GM18870 (cell line): ENCODE measurements around the gene TNXB.
"Not testable (repeated sequence)": the region's sequence is repeated elsewhere in the genome, so short reads cannot be mapped to it uniquely, and the experiment has no call there.

Experiments
- ATAC-seq: cut with Tn5 transposase; IDR thresholded peaks from one replicate; pipeline ENCODE4 v1.9.1; 2021; ENCODE audit warnings: moderate library complexity; ENCODE audit not compliant: unreplicated experiment

Gene TNXB

DNA sequence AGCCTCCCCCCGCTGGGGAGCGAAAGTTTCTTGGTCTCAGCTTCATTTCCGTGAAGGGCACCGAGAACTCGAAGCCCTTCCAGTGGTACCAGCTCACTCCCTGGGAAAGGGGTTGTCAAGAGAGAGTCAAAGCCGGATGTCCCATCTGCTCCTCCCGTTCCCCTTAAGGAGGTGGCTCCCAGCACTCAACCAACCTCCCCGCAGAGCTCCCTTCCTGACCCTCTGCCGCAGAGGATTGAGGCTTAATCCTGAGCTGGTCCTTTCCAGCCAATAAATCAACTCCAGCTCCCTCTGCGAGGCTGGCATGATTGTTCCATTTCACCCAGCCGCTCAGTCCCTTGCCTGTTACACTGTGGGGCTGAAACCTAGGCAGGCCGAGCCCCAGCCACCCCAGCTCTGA is 100.5 kb downstream of the TNXB start:
- not testable (repeated sequence) for ATAC-seq

GRCh38 chr6:32008037-32008436 is 101.1 kb downstream of the TNXB start:
- ATAC-seq = not testable (repeated sequence)

DNA sequence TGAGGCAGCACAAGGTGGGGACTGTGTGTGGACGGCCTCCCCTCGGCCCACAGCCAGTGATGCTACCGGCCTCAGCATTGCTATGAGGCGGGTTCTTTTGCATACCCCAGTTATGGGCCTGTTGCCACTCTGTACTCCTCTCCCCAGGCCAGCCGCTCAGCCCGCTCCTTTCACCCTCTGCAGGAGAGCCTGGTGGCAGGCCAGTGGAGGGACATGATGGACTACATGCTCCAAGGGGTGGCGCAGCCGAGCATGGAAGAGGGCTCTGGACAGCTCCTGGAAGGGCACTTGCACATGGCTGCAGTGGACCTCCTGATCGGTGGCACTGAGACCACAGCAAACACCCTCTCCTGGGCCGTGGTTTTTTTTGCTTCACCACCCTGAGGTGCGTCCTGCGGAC is 102.1 kb downstream of the TNXB start:
- not testable (repeated sequence) for ATAC-seq

DNA sequence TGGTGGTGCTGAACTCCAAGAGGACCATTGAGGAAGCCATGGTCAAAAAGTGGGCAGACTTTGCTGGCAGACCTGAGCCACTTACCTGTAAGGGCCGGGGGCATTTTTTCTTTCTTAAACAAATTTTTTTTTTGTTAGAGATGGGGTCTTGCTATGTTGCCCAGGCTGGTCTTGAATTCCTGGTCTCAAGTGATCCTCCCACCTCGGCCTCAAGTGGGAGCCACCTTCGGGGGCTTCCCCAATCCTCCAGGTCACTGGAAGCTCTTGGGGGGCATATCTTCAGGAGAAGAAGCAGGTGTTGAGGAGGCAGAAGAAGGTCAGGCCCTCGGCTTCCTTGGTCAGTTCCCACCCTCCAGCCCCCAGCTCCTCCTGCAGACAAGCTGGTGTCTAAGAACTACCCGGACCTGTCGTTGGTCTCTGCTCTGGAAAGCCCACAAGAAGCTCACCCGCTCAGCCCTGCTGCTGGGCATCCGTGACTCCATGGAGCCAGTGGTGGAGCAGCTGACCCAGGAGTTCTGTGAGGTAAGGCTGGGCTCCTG is 103.1 kb downstream of the TNXB start:
- ATAC-seq = not testable (repeated sequence)

- ATAC-seq = not testable (repeated sequence)
These were observed 103.6 kb downstream of the TNXB start for GRCh38 chr6:32005538-32005880.

GRCh38 chr6:32004864-32005537 is 104.1 kb downstream of the TNXB start:
- ATAC-seq = not testable (repeated sequence)

GRCh38 chr6:32004393-32004792 is 104.7 kb downstream of the TNXB start:
- ATAC-seq = not testable (repeated sequence)

GRCh38 chr6:32003301-32003700 is 105.8 kb downstream of the TNXB start:
- not testable (repeated sequence) for ATAC-seq

DNA sequence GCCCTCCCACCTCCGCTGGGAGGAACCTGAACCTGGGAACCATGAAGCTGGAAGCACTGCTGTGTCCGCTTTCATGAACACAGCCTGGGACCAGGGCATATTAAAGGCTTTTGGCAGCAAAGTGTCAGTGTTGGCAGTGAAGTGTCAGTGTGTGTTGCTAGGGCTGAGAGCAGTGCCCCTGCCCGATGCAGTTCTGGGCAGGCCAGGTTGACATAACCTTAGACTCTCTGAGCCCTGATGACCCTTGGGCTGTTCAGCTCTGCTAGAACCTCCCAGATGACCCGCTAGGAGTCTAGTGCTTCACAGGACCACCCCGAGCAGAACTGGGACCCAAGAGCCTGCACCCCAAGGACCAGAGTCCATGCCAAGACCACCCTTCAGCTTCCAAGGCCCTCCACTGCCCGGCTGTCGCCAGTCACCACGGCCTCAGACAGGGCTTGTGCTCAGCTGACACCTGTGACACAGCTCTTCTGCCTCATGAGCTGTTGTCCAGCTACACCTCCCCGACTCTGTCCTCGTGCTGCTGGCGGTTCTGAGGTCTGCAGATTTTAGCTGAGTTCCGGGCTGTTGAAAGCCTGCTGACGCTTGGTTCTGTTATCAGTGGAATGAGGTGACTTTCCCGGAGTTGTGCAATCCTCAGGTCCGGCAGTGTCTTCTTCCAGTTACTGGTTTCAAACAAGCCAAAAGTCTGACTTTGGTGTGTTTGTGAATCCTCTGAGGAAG is 106.4 kb downstream of the TNXB start:
- ATAC-seq = not testable (repeated sequence)

DNA sequence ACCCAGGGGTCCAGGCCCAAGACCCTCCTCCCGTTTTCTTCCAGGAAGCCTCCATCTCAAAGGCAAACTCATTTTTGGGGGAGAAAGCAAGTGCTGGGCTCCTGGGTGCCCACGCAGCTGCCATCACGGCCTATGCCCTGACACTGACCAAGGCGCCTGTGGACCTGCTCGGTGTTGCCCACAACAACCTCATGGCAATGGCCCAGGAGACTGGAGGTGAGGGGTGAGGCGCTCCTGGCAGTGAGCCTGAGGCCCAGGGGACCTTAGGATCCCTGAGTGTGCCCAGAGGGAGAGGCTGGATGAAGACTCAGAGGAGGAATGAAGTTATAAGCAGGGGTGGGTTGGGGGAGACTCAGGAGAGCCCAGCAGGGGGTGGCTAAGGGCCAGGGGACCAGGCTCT is 112.8 kb downstream of the TNXB start:
- ATAC-seq = not testable (repeated sequence)

DNA sequence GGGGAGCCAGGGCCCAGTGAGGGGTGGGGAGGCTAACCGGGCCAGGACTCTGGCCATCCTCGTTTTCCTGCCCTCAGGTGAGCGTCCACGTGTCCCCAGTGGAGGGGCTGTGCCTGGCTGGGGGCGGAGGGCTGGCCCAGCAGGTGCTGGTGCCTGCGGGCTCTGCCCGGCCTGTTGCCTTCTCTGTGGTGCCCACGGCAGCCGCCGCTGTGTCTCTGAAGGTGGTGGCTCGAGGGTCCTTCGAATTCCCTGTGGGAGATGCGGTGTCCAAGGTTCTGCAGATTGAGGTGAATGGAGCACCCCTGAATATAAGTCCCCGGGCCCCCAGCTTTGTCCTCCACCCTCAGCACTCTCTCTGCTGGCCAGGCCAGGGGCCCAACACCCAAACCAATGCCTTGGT is 114.7 kb downstream of the TNXB start:
- ATAC-seq = not testable (repeated sequence)
